ENCODE measurements around the gene ACP6.
"Not testable (repeated sequence)": the region's sequence is repeated elsewhere in the genome, so short reads cannot be mapped to it uniquely, and the experiment has no call there.

The ACP6 gene

DNA sequence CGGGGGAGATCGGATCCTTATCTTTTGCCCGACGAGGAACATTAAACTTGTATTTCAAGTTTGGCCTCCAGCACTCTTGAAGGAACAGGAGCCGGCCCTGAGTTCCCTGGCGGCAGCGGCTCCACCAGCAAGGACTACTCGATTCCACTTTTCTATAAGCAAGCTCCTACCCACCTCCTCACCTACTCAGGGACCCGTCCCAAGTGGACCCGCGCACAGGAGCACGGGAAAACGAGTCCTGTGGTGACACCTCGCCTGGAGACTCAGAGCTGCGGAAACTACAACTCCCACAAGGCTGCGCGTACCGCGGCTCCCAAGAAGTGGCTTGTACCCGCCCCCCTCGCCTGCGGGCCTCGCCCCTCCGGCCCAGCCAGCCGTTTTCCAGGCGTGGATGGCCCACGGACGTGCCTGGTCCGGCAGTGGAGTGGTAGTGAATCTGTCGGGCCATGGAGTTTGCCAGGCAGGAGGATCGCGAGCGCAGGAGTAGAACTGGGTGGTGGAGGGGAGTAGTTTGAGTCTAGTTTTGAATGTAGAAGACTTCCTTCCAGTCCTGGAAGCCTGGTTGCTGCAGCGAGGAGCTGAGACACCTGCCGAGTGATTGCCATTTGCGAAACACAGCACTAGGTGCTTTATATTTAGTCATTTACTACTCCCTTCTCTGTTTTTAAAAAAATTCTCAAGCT is at the start of gene ACP6:
ACP6 (minus strand) TSS at position 206 of the 683 bp plus-strand sequence. CDS start 476 bp downstream, outside the sequence.
- Histone ChIP-seq H3K36me3 (ENCODE audit: control insufficient read depth, insufficient read depth, low read length) (no peaks in the 10 kb centered on the region), H3K4me1 (ENCODE audit: control insufficient read depth, insufficient read depth, low read length) (0 out of 2 replicates have a peak, but pooled peaks cover 10% of the 10 kb centered on the region), H3K27ac (ENCODE audit: low read depth, low read length) (peak within 1 kb of the TSS; percentile 54; the same call in 1 of the 2 replicates), H3K9ac (ENCODE audit: low read length) (peak within 1 kb of the TSS; percentile 73), H3K4me3 (ENCODE audit: low read depth, low read length) (peak within 1 kb of the TSS; percentile 76), H3K9me3 (ENCODE audit: control insufficient read depth, insufficient read depth, low read depth, low read length) (no peaks in the 10 kb centered on the region; the same call in 1 of the 2 replicates), H3K27me3 (ENCODE audit: control insufficient read depth, insufficient read depth, low read length) (no peaks in the 10 kb centered on the region)

- peaks cover 10% of the 10 kb centered on the region; the same call in 1 of the 2 replicates for H3K4me1 ChIP-seq (ENCODE audit: control insufficient read depth, insufficient read depth, low read length)
- H3K27me3 ChIP-seq (ENCODE audit: control insufficient read depth, insufficient read depth, low read length), result no peaks in the 10 kb centered on the region
- H3K36me3 ChIP-seq (ENCODE audit: control insufficient read depth, insufficient read depth, low read length), result no peaks in the 10 kb centered on the region
- no peak overlapping the region for H3K4me3 ChIP-seq (ENCODE audit: low read depth, low read length)
- H3K9me3 ChIP-seq (ENCODE audit: control insufficient read depth, insufficient read depth, low read depth, low read length), result peaks cover 14% of the 10 kb centered on the region
- no peak overlapping the region for H3K27ac ChIP-seq (ENCODE audit: low read depth, low read length)
- no peak overlapping the region for H3K9ac ChIP-seq (ENCODE audit: low read length)
Observed at GRCh38 chr1:147719711-147720225, 49.4 kb upstream of the ACP6 start.

- Histone ChIP-seq H3K27ac (ENCODE audit: low read depth, low read length) (no peak overlapping the region), H3K4me1 (ENCODE audit: control insufficient read depth, insufficient read depth, low read length) (peaks cover 10% of the 10 kb centered on the region; the same call in 1 of the 2 replicates), H3K9ac (ENCODE audit: low read length) (no peak overlapping the region), H3K27me3 (ENCODE audit: control insufficient read depth, insufficient read depth, low read length) (no peaks in the 10 kb centered on the region), H3K4me3 (ENCODE audit: low read depth, low read length) (no peak overlapping the region), H3K36me3 (ENCODE audit: control insufficient read depth, insufficient read depth, low read length) (no peaks in the 10 kb centered on the region), H3K9me3 (ENCODE audit: control insufficient read depth, insufficient read depth, low read depth, low read length) (peaks cover 14% of the 10 kb centered on the region)
Observed at GRCh38 chr1:147719029-147719698, 48.8 kb upstream of the ACP6 start.

DNA sequence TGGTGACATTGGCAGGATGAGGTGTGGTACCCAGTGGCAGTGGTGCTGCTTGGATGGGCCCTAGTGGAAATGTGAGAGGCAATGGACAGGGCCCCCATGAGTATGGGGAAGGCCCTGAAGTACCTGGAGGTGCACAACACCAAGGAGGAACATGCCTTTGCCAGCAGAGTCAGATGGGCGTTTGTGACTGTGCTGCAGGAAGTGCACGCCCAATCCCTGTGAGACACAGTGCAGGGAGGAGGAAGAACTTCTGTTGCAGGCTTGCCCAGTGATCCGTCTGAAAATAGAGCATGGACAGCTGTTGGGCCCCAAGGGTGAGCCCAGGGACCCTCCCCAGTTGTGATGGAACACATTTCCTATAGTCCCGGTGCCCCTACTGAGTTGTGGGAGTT is 47.4 kb upstream of the ACP6 start:
- Histone ChIP-seq H3K36me3 (ENCODE audit: control insufficient read depth, insufficient read depth, low read length) (no peaks in the 10 kb centered on the region), H3K27ac (ENCODE audit: low read depth, low read length) (no peak overlapping the region), H3K4me1 (ENCODE audit: control insufficient read depth, insufficient read depth, low read length) (peaks cover 8% of the 10 kb centered on the region; the same call in 1 of the 2 replicates), H3K27me3 (ENCODE audit: control insufficient read depth, insufficient read depth, low read length) (no peaks in the 10 kb centered on the region), H3K9ac (ENCODE audit: low read length) (no peak overlapping the region), H3K4me3 (ENCODE audit: low read depth, low read length) (no peak overlapping the region), H3K9me3 (ENCODE audit: control insufficient read depth, insufficient read depth, low read depth, low read length) (peaks cover 14% of the 10 kb centered on the region)

- Histone ChIP-seq H3K4me1 (ENCODE audit: control insufficient read depth, insufficient read depth, low read length) (peaks cover 8% of the 10 kb centered on the region; the same call in 1 of the 2 replicates), H3K27ac (ENCODE audit: low read depth, low read length) (no peak overlapping the region), H3K9me3 (ENCODE audit: control insufficient read depth, insufficient read depth, low read depth, low read length) (peaks cover 14% of the 10 kb centered on the region), H3K9ac (ENCODE audit: low read length) (no peak overlapping the region), H3K4me3 (ENCODE audit: low read depth, low read length) (no peak overlapping the region), H3K36me3 (ENCODE audit: control insufficient read depth, insufficient read depth, low read length) (no peaks in the 10 kb centered on the region), H3K27me3 (ENCODE audit: control insufficient read depth, insufficient read depth, low read length) (no peaks in the 10 kb centered on the region)
Observed at GRCh38 chr1:147717051-147717705, 46.9 kb upstream of the ACP6 start.

DNA sequence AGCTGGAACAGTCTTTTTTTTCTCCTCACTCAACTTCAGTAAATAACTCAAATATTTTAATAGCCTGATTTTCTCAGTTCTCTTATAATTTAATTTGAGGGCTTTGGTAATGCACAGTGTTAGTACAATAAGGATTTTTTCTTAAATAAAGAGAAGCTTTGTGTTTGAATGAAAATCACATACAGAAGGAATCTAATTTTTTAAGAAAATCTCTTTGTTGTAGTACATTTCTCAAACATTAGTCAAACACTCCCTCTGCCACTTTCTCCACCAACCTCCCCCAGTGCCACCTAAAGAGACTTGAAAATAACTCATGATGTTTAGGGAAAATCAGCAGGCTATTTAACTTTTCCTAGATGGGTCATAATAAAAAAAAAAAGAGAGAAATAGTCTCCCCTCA is 42.3 kb upstream of the ACP6 start:
- Histone ChIP-seq H3K4me3 (ENCODE audit: low read depth, low read length) (no peak overlapping the region), H3K27ac (ENCODE audit: low read depth, low read length) (no peak overlapping the region), H3K36me3 (ENCODE audit: control insufficient read depth, insufficient read depth, low read length) (no peaks in the 10 kb centered on the region), H3K9me3 (ENCODE audit: control insufficient read depth, insufficient read depth, low read depth, low read length) (no peaks in the 10 kb centered on the region), H3K9ac (ENCODE audit: low read length) (no peak overlapping the region), H3K27me3 (ENCODE audit: control insufficient read depth, insufficient read depth, low read length) (no peaks in the 10 kb centered on the region), H3K4me1 (ENCODE audit: control insufficient read depth, insufficient read depth, low read length) (no peaks in the 10 kb centered on the region)

DNA sequence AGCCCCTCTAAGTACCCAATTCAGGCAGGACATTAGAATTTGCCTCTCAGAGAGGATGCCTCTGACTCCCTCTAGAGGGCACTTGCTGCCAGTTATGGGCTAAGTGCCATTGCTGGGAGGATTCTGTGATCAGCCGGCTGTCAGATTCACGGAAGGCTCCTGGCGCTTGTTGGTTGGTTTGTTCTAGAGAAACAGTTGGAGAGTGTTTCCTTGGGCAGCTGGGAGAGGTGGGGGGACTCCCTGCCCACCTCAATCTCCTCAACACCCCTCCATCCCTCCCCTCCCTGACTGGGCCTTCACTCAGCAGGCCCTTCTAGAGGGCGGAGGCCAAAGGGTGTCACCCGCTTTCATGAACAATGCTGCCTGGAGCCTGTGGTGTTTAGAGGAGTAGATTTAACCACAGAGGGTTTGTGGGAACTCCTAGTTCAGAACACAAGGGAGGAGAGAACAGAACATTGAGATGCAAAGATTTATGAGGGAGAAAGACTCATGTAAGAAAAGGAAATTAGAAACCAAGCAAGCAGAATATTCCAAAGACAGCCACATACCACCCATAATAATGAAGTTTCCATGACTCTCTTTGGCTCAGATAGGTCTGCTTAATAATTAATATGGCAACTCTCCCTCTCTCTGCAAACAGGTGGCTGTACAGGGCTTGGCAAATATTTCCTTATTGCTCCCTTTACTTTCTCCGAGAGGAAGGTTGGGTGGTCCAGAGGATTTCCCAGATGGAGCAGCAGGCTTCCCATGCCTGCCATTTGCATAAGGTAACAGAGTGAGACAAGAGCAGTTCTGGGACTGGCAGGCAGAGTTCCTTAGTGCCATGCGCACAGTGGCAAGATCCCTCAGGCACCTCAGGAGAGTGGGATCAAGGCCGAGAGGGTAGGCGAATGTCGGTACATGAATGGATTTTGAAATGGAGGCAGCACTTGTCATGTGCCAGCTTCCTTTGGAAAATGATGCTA is 30.0 kb upstream of the ACP6 start:
- Histone ChIP-seq H3K27me3 (ENCODE audit: control insufficient read depth, insufficient read depth, low read length) (0 out of 2 replicates have a peak, but pooled peaks cover 5% of the 10 kb centered on the region), H3K27ac (ENCODE audit: low read depth, low read length) (no peak overlapping the region), H3K9ac (ENCODE audit: low read length) (no peak overlapping the region), H3K9me3 (ENCODE audit: control insufficient read depth, insufficient read depth, low read depth, low read length) (no peaks in the 10 kb centered on the region), H3K4me1 (ENCODE audit: control insufficient read depth, insufficient read depth, low read length) (peaks cover 7% of the 10 kb centered on the region), H3K36me3 (ENCODE audit: control insufficient read depth, insufficient read depth, low read length) (no peaks in the 10 kb centered on the region), H3K4me3 (ENCODE audit: low read depth, low read length) (no peak overlapping the region)

- Histone ChIP-seq H3K27me3 (ENCODE audit: control insufficient read depth, insufficient read depth, low read length) (0 out of 2 replicates have a peak, but pooled peaks cover 5% of the 10 kb centered on the region), H3K36me3 (ENCODE audit: control insufficient read depth, insufficient read depth, low read length) (no peaks in the 10 kb centered on the region), H3K4me3 (ENCODE audit: low read depth, low read length) (no peak overlapping the region), H3K9me3 (ENCODE audit: control insufficient read depth, insufficient read depth, low read depth, low read length) (no peaks in the 10 kb centered on the region), H3K27ac (ENCODE audit: low read depth, low read length) (no peak overlapping the region), H3K4me1 (ENCODE audit: control insufficient read depth, insufficient read depth, low read length) (peaks cover 7% of the 10 kb centered on the region), H3K9ac (ENCODE audit: low read length) (no peak overlapping the region)
Observed at GRCh38 chr1:147699686-147700041, 29.3 kb upstream of the ACP6 start.

- Histone ChIP-seq H3K36me3 (ENCODE audit: control insufficient read depth, insufficient read depth, low read length) (no peaks in the 10 kb centered on the region), H3K4me1 (ENCODE audit: control insufficient read depth, insufficient read depth, low read length) (no peaks in the 10 kb centered on the region), H3K9ac (ENCODE audit: low read length) (no peak overlapping the region), H3K27ac (ENCODE audit: low read depth, low read length) (no peak overlapping the region), H3K9me3 (ENCODE audit: control insufficient read depth, insufficient read depth, low read depth, low read length) (peaks cover 34% of the 10 kb centered on the region), H3K27me3 (ENCODE audit: control insufficient read depth, insufficient read depth, low read length) (no peaks in the 10 kb centered on the region), H3K4me3 (ENCODE audit: low read depth, low read length) (no peak overlapping the region)
Observed at GRCh38 chr1:147683163-147683763, 12.9 kb upstream of the ACP6 start.

GRCh38 chr1:147680608-147681235 is 10.4 kb upstream of the ACP6 start:
- not testable (repeated sequence) for H3K36me3 ChIP-seq (ENCODE audit: control insufficient read depth, insufficient read depth, low read length); H3K4me1 ChIP-seq (ENCODE audit: control insufficient read depth, insufficient read depth, low read length); H3K27me3 ChIP-seq (ENCODE audit: control insufficient read depth, insufficient read depth, low read length); H3K27ac ChIP-seq (ENCODE audit: low read depth, low read length); H3K9ac ChIP-seq (ENCODE audit: low read length); H3K4me3 ChIP-seq (ENCODE audit: low read depth, low read length)
- H3K9me3 ChIP-seq (ENCODE audit: control insufficient read depth, insufficient read depth, low read depth, low read length), result peaks cover 50% of the 10 kb centered on the region
